HG03135 (cell line): ENCODE measurements around the gene MACROH2A1.

ENCODE experiments used
- ATAC-seq: cut with Tn5 transposase; IDR thresholded peaks from one replicate; pipeline ENCODE4 v1.9.1; 2021; ENCODE audit warnings: mild to moderate bottlenecking, moderate library complexity; ENCODE audit not compliant: unreplicated experiment

MACROH2A1 gene

DNA sequence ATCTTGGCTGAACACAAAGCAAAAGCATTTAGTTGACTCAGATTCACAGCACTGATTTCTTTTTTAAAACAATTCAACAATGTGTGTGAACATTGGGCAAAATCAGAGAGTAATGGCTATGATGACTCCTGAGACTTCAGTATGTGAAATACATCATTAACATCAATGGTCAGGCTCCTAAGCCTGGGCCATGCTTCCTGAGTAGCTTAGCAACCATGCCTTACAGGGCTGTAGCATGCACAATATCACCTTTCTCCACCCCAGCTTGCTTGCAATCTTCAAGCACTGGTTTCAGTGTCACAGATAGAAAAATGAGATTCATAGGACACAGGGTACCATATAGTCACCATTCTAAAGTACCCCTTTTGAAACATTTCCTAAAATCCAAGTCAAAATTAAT, 41.3 kb downstream of the MACROH2A1 start:
- no peak for ATAC-seq

DNA sequence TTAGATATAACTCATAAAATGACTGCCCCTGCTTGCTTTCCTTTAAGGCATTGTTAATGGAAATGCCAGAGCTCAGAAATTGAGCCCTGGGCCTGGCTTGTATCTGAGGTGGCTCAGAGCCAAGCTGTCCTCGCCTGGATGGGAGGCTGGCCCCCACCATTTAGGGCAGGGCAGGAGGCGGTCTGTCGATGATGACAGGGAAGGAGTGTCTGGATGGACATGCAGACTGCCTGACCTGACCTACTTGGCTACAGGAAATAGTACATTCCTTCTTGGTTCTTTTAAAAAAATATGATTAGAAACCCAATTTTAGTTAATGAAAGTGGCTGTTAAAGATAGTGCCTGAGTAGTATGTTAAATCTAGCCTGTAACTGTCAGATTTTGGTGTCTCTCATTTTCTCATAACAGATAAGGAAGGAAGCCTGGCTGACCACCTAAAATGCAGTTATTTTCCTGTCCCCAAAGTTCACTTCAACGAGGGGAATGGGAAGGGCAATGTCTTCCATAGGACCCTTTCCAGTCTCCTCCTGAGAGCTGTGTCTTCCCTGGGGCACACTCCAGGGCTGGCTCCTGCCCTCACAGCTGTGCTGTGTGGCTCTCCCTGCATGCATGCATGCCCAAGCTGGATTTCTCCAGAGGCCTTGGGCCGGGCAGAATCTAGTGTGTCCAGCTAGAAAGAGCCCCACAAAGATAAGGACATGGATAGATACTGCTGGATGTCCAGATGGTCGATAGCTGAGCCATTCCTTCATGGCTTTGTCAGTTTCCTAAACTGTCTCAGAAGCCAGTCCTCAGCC, 42.3 kb downstream of the MACROH2A1 start:
- no peak for ATAC-seq

DNA sequence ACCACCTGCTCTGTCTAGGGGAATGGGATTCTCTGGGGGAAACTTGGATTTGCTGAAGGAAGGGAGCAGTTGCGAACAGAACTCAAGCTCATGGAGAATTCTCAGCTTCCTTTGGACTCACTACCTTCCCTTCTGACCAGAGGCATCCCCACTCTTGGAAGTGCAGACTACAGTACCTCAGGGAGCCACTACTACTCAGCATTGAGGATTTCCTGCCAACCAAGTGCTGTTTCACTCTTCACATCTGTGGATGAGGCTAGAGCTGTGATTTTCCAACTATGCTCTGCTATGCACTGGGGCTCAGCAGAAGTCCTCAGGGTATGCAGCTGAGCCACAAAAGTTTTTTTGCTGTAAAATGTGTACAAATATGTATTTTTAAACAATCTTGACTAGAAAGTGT, 43.9 kb downstream of the MACROH2A1 start:
- ATAC-seq: no peak

DNA sequence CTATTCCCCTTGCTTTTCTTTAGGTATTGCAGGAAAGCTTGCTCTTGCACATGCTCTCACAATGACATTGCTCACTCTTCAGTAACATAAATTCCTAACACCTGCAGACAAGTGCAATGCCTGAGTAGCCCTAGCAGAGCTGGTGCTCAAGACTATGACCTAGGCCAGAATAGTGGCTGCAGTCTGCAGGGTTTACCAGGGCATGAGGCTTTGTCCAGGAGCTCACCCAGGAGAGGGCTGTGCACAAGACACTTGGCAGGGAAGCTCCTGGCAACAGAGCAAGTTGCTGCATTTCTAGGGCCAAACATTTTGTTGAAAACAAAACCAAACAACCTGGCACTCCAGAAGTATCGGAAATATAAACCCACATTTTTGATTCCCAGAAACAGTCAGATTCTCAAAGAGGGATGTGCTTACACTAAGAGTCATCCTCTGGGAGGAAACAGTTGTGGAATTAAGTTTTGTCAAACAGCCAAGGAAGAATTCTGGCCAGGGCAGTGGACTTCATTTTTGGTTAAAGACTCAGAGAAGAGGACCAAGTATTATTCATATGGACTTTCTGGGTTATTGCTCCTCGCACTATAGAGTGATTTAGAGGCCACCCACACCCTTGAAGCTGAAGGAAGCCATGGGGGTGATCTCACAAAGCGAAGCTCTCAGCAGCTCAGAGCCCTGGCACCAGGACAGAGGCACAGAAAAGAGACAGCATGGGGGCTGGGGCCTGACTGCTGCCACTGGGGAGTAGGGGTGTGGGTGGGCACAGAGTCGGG, 44.9 kb downstream of the MACROH2A1 start:
- ATAC-seq: no peak

DNA sequence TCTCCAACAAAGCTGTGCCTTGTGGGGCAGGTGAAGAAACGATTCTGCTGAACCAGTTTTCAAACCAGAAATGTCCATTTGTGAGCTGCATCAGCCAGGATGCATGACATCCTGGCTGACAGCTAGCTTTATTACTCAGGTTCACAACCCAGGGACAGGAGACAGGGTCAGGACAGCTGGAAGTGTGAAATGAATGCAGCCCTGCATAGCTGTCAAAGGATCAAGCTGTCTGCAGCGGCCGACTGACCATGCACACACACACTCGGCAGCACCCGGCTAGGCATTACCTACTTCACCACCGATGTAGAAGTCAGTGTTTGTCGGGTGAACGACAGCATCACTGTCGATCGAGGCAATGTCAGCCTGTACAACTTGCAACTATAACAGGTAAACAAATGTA, 48.5 kb downstream of the MACROH2A1 start:
- ATAC-seq: no peak

DNA sequence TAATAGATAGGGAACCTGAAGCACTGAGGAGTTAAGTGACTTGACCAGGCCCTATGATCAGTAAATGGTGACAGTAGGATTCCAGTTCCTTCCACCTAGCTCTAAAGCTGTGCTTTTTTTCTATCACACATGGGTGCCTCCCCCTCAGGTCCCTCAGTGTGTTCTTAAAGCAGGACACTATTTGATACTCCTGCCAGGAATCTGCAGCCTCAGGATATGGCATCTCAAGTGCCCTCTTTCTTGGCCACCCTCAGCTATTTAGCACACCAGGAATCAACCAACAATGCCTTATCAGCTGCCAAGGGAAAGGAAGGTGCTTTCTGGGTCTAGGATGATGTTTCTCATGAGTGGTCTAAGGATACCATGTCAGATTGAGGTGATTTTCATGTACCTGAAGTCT, 49.1 kb downstream of the MACROH2A1 start:
- ATAC-seq: no peak

DNA sequence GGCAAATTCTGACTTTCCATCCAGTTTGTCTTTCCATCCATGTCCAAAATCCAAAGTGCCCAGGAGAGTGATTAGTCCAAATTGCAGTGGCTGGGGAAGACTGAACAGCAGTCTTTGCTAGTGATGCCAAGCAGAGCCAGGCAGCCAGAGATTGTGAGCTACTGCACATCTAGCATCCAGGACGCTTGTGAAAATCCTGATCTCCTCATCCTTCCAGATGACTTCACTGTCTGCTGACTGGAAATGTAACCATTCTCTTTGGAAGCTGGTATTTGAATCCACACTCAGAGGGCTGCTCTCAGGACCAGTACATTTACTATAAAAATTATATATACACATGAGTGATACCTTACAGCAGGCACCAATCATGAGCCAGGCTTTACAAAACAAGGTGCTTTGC, 49.6 kb downstream of the MACROH2A1 start:
- ATAC-seq: no peak

DNA sequence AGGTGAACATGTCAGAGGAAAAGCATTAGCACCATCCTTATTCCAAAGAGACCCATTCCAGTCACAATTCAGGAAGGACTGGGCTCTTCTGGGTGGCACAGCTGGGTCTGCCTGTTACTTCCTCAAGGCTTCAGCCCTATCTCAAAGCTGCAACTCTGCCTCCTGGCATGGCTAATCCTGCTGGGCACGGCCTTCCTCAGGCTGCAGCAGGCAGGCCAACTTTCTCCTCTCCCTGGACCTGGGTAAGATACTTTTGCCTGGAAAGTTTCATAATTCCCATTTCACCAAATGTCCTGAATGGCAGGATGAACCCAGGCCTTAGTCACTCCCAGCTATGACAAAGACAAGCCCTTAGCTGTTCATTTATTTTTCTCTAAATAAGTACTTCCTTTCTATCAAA, 50.1 kb downstream of the MACROH2A1 start:
- no peak for ATAC-seq

DNA sequence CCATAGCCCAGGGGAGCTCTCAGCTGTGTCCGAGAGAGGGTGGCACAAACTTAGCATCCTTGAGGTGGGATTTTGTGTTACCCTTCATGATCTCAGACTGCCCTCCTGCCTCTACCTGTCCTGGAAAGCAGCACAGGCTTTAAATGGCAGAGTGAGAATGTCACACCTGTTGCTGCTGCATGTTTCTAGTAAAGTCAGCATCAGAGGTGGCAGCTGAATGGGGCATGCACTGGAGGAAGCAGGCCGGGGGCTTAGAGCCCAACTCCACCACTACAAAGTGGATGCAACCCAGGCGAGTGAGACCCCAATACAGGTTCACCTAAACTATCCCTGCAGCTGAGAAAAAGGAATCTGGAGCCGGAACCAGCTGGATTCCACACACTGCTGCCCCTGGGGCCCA, 51.6 kb downstream of the MACROH2A1 start:
- ATAC-seq: no peak

DNA sequence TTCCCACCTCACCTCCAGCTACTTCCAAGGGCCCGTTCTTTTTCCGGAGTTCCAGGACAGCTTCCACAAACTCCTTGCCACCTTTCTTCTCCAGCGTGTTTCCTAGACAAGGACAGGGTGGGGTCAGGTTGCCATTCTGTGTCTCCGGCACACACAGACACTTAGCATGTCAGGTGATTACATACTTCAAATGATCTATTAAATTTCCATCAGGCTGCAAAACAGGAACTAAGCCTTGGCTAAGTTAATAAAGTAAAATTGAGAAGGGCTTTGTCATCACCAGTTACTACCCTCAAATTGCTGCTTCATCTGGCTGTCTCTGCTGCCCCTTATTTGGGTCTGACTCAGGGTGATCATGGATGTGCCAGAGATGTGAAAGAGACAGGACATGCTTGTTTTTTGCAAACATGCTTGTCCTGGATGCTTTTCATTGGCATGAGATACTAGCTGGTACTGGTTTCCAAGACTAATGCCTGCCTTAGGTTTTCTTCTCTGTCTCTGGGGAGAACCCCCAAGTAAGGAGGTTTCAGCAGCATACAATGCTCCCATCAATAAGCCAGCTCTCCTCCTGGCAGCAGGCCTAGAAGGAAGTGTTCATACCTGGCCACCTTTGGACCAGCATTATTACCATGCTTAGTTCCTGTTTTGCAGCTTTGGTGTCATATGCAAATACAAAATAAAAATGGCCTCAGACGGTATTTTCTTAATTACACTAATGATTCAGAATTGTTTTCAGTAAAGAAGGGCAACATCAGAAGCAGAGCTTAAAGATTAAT, 52.9 kb downstream of the MACROH2A1 start:
- no peak for ATAC-seq

DNA sequence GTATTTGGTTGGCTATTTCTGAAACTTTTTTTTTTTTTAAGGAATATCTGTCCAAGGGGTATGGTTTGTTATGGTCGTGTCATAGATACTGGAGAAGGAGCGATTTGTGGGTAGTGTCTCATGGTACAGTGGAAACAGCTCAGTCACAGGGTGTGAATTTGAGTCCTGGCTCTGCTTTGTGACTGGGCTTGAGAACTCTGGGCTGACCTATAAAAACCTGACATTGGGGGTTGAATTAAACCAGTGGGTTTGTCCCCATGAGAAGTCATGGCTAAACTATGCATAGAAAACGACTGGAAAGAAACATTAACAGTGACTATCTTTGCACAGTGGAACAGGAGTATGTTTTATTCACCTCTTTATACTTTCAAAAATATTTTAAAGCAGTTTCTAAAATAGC, 54.7 kb downstream of the MACROH2A1 start:
- no peak for ATAC-seq

DNA sequence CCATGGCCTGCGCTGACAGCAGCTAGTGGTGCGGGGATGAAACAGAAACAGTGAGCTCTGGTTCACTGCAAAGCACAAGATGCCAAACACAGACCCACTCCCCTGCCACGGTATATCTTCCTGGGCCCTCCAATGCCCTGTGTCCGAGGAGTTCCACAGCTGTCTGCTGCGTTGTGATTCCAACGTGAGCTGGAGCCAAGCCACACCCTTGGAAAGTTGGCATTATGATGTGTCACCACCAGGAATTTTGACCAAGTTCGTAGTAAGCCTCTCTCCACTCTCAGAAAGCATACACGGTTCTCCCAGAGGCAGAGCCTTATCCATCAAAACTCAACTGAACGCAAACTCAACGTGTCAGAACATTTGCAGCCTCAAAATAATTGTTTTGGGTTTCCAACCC, 55.6 kb downstream of the MACROH2A1 start:
- ATAC-seq: no peak

DNA sequence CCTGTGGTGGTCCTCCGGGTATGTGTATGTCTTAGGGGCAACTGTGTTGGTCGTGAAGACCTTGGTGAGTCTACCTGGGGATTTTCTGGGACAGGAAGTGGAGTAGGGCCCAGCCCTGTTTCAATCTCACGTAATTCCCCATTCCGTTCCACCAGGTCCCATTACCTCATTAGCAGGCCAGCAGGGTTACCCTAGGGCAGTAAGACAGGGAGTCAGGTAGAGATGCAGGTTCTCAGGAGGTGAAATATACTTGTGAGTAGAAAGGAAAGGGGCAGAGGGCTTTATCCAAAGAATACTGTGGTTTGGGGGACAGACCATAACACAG, 56.5 kb downstream of the MACROH2A1 start:
- ATAC-seq: no peak

DNA sequence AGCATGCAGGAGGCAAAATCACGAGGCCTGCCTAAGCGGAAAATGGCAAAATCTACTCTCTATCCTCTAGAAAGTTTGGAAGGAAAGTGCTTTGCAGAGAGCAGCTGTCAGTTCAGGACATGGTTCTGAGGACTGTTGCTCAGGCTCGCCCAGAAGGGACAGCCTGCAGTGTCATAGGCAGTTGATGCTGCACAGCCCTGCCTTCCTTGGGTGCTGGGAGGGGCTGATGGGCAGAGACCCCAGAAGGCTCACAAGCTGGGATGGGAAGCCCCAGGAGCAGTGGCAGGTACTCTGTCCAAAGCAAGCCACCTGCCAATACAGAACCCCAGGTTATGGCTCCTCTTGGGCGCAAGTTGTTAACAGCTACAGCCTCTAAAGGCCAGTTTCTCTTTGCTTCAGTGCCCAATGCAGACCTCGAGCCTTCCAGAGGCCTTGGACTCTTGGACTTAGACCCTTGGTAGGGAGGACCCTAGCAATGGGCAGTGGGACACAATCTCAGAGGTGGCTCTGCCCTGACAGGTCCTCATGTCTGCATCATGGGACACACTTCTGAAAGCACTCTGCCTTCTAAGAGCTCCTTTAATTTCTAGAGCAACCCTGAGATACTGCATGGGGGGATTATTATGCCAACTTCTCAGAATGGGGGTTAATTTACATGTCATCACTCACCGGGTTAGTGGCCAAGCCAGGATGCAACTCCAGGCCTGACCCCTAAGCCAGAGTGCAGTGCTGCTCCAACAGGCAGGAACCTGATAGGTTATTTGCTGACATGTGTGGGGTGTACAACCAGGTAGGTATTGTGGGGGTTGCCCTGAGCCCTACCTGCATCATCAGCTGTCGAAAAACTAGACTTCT, 57.1 kb downstream of the MACROH2A1 start:
- no peak for ATAC-seq

DNA sequence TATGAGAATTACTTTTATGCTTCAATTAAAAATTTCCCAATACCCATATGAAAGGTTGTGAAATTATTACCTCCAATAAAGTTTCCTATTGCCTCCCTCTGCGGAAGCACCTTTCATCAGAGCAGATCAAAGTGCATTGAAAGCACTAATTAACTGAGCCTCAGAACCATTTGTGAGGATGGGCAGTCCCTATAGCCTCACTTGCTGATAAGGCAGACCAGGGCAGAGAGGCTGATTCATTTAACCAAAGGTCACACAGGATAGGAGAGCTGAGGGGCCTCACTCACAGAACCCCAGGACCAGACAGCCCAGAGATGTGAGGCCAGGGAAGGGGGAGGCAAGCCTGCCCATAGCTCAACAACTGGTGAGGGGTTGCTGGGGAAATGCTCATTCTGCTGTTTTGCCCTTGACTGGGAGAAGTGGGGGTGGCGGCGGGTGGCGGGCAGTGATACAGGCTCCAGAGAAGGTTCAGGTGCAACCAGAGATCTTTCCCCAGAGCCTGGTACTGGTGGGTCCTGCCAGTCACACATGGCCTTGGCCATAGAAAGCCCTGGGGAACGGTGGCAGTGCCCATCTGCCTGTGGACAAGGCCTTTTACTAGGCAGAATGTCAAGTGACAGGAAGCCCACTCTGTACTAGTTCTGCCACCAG, 57.9 kb downstream of the MACROH2A1 start:
- ATAC-seq: no peak

DNA sequence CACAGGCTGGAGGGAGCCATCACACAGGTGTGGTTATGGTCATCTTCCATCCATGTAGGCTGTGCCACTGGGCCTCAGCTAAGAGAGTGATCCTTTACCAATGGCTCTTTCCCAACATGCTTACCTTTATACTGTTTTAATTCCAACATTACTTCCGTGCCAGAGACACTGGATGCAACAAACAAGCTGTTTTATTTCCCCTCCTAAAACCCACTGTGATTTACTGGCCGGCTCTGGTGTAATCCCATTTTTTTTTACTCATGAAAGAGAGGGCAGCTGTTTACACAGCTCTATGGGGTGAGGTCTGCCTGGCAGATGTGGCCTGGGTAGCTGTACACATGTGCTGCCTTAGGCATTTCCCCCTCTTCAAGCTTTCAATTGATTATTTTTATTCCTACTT, 58.5 kb downstream of the MACROH2A1 start:
- no peak for ATAC-seq

DNA sequence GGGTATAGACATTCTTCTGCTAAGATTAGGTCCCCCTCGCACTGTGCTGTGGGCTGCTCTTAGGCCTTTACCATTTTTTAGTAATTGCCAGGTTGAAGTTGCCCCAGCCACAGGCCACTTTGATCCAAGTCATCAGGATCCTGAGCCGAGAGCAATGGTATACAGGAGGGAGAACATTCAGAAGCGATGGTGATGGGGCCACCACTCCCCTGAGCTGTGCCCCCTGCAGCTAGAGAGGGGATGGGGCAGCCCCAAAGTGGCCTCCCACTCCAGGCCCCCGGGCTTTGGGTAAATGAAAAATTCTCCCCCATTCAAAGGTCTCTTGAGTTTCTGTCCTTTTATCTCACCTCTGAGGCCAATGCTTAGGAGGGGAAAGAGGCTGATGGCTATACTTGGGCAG, 59.4 kb downstream of the MACROH2A1 start:
- no peak for ATAC-seq

DNA sequence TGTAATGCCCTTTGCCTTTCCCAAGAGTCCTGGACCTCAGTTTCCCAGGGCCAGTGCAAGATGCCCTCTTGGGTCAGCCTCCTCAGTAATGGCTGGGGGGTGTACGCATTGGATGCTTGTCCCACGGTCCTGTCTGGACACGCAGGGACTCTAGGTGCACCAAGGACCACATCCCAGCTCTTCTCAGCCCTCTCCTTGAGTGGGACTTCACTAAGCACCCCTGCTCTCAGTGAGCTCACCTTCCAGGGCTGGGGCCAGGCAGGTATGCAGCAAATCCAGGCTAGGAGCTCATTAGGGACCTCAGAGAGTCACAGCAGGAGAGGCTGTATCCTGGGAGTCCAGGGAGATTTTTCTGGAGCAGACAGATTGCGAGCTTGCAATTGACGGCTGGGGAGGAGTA, 59.8 kb downstream of the MACROH2A1 start:
- ATAC-seq: no peak

DNA sequence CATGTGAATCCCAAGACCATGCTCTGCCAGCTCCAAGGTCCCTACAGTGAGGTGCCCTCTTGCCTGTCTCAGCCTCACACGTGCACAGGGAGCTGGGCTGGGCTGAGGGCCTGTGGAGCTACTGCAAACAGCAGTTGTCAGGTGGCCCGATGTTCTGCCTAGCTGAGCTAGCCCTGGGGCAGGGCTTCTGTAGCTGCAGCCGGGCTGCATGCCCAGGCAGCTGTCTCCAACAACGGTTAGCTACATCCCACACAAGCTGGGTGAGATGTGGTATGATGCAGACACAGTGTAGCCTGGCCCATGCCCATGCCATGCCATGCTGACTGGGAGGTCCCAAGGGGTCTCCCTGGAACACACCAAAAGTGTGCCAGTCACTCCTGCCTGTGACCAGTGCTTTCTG, 62.0 kb downstream of the MACROH2A1 start:
- no peak for ATAC-seq

DNA sequence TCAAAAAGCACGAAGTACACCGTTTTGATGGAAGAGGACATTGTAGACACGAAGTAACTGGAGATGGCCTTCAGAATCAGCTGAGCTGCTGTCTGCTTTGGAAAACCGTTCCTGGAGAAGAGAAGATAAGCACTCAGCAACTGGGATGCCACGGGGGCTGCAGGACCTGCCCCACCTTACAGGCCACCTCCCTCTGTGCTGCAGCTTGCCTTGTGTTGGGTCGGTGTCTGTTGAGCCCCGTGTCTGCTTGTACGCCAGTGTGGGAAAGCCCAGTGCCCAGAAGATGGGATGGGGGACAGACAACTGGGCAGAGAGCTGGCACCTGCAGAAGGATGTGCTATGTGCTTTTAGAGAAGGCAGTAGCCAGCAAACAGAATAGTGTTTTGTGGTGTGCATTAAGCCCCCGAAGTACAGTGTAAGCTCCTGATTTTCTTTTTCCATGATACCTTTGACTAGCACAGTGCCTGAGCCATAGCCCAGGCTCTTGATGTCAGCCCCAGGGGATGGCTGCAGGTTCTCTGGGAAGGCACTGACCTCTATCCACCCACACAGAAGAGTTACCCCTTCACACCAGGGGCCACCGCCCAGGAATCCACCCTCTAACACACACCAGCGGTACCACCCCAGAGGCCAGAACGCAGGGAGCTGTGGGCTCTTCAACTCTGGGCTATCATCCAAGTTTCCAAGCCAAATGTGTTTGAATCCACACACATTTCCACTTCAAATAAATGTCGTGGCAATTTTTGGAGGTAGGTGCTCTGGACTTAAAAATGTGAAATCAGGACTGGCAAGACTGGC, 63.8 kb downstream of the MACROH2A1 start:
- no peak for ATAC-seq
